DND-41 (cell line): Measurements from ENCODE around the gene REG1A.

ENCODE experiments used
- CTCF ChIP-seq: IDR thresholded peaks from 2 replicates; pipeline ENCODE4 v1.5.1; 2012; ENCODE audit warnings: borderline replicate concordance, low read length, moderate library complexity, mild to moderate bottlenecking; ENCODE audit not compliant: poor library complexity, severe bottlenecking; ENCODE audit errors: extremely low read depth
- EZH2 ChIP-seq: IDR thresholded peaks from 3 replicates; pipeline ENCODE4 v1.6.1; 2012; ENCODE audit warnings: borderline replicate concordance, low read depth, mild to moderate bottlenecking, moderate library complexity, low read length, inconsistent platforms; ENCODE audit not compliant: severe bottlenecking

GRCh38 chr2:79120194-79120713 lies at the start of gene REG1A:
- TF ChIP-seq EZH2 = no peak
- no peak for TF ChIP-seq CTCF
